Activated CD4-positive, CD25-positive, alpha-beta regulatory T cell (primary cell): Measurements from ENCODE around the gene SUGP2.
"Not testable (repeated sequence)": the region's sequence is repeated elsewhere in the genome, so short reads cannot be mapped to it uniquely, and the experiment has no call there.

ENCODE experiments used
- DNase-seq, 4 experiments: peaks; one replicate each; lab custom pipeline; 2025; lab: John Stamatoyannopoulos, UW

The SUGP2 gene

DNA sequence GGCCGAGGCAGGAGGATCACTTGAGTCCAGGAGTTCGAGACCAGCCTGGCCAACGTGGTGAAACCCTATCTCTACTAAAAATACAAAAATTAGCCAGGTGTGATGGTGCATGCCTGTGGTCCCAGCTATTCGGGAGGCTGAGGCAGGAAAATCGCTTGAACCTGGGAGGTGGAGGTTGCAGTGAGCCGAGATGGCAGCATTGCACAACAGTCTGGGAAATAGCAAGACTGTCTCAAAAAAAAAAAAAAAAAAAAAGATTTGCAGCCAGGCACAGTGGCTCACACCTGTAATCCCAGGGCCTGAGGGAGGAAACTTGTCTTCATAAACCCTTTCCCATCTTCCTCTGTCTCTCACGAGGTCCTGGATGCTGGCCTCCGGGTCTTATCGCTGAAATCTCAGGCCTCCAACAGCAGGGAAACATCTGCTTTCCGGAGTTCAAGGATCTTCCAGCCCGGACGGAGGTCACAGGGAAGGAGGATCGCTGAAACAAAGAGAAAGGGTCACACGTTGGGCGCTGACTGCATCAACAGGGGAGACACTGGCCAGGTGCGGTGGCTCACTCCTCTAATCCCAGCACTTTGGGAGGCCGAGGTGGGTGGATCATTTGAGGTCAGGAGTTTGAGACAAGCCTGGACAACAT, 80.8 kb downstream of the SUGP2 start:
- not testable (repeated sequence) for DNase-seq

DNA sequence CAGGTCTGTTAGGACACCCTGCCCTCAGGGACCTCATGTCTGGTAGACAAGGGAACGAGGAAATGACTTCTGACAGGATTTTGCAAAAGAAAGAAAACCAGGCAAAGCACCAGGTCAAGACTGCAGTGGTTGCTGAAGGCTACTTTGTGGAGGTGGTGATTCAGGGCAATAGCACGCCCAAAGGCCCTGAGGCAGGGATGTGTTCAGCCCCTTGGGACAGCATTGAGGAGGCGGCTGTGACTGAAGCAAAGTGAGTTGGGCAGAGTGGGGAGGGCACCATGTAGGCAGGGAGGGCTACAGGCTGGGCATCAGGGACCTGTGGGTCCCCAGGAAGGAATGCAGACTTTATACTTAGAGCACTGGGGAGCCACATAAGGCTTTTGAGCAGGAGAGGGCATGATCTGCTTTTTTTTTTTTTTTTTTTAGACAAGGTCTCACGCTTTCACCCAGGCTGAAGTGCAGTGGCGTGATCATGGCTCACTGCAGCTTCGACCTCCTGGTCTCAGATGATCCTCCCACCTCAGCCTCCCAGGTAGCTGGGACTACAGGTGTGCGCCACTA, 81.5 kb downstream of the SUGP2 start:
- DNase-seq: no peak

- DNase-seq: no peak
These were observed 83.5 kb downstream of the SUGP2 start for GRCh38 chr19:18949858-18950257.

DNA sequence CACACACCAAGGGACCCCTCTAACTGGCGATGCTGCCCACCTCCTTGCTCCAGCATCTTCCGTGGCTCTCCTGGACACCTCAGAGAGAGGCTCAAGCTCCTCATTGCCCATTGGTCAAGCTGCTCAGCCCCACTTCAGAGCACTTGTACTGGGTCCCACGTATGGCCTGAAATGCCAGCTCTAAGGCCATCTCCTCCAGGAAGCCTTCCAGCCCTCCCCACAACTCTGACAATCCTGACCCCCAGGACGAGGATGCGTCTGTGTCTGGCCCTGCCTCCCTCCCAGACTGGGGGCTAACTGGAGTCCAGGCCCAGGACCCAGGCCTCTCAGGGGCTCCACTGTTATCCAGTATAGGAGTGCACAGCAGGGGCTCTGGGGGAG, 84.4 kb downstream of the SUGP2 start:
- DNase-seq: no peak

DNA sequence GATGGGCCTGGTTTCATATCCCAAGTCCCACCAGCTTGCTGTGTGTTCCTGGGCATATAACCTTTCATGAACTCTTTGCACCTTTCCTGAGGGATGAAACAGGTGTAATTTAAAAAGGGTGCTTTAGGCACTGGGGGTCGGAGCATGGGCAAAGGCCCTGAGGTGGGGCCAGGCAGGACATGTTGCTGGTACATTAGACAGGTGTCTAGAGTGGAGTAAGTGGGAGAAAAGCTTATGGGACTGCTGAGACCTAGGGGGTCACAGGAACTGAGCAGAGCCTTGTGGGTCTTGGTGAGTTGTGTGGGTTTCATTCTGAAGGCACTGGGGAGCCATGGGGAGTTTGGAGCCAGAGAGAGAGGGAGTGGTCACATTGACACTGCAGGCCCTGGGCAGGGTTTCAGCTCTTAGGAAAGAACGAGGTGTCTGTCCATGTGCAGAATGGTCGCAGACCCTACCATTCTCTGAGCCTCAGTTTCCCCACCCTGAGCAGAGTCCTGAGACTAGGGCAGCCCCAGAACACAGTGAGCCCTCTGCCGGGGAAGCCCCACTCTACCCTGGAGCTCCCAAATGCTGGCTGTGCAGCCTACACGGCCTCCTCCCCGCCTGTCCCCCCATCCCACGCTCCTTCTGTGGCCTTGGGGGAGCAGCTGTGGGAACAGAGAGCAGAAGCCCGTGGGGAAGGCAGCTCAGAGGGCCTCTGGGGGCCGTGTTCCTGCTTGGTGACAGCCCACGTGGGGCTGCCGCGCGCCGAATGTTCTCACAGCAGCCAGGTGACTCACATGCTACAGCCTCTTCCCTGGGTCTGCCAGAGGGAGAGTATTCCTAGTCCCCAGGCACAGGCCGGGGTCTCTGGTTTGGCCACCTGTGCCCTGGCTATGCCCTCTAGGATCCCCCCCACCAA, 85.0 kb downstream of the SUGP2 start:
- no peak for DNase-seq

- no peak for DNase-seq
These were observed 86.4 kb downstream of the SUGP2 start for GRCh38 chr19:18946918-18947317.

DNA sequence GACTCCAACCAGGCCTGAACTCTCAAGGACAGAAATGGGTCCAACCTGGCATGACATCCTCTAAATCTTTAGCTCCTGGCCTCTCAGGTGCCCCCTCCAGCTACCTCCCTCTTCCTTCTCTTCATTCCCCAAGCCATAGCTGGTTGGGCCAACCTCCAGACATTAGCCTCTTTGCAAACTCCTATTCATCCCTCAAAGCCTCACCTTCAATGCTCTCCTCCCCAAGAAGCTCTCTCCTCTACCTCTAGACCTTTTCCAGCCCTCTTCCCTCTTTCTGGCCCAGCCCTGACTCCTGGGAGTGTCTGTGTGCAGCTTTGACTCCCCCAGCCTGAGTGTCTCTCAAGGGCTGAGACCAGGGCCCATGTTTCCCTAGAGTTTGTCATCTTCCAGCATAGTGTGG, 87.0 kb downstream of the SUGP2 start:
- DNase-seq: no peak

DNA sequence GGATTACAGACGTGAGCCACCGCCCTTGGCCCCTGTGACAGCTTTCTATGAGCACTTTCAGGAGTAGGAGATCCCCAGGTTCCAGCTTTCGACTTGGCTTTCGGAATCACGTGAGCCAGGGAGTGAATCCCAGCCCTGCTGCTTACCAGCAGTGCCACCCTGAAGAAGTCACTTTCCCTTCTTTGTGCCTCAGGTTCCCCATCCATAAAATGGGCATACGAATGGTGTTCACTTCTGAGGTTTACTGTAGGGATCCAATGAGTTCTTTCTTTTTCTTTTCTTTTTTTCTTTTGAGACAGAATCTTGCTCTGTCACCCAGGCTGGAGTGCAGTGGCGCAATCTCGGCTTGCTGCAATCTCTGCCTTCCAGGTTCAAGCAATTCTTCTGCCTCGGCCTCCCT, 88.0 kb downstream of the SUGP2 start:
- DNase-seq: no peak

DNA sequence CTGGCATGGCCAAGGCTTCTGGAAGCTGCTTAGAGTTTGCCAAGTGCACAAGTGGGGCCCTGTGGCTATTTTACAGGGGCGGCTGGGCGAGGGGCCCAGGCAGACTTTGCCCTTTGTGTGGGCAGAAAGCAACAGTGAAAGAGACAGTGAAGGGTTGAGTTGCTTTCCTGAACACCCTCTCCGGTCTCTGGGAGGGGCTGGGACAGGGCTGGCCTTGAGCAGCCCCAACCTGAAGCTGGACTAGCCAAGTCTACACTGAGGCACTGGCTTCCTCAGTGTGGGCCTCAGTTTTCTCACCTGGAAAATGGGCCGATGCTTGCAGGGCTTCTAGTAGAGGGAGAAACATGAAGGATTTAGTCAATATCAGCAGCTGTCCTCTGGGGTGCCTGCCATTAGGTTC, 89.9 kb downstream of the SUGP2 start:
- DNase-seq: no peak

DNA sequence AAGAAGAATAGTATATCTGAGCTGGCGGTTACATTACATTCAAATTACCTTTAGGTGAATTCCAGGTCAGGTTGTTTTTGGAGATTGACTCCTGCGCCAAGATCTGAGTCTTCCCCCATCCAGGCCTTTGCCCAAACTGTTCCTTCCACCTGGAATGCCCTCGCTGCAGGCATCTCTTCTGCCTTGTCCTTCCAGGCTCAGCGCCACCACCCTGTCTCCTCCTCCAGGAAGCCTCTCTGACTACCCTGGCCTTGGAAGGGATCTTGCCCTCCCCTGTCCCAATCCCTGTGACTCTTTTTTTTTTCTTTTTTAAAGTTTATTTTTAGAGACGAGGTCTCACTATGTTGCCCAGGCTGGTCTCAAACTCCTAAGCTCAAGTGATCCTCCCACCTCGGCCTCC, 90.6 kb downstream of the SUGP2 start:
- DNase-seq: no peak

- DNase-seq: no peak
These were observed 91.5 kb downstream of the SUGP2 start for GRCh38 chr19:18941628-18942354.
